Neural progenitor cell (in vitro differentiated cells): Measurements from ENCODE around the gene TOP2A. TPM values are rescaled to one million over a fixed set of nuclear protein-coding genes. Genes with fewer than 3 reads are reported as not detected.

Experiments used
- DNase-seq: peaks from one replicate; pipeline ENCODE4 v3.0.0-alpha.2; 2016; ENCODE audit warnings: low spot score
- H2AFZ ChIP-seq: fragments of 200-600 bp; sonication (generic); replicated peaks from 2 replicates; pipeline ENCODE4 v1.6.1; 2016; ENCODE audit warnings: antibody characterized with exemption
- H3F3A ChIP-seq: fragments of 200-600 bp; sonication (generic); 2 replicates; pipeline ENCODE4 v1.6.1; 2016; ENCODE audit warnings: antibody characterized with exemption, low read depth
- H3K27ac ChIP-seq: fragments of 200-600 bp; sonication (generic); 2 replicates; pipeline ENCODE4 v1.5.1; 2016; ENCODE audit warnings: mild to moderate bottlenecking
- H3K27me3 ChIP-seq: fragments of 200-600 bp; sonication (generic); 2 replicates; pipeline ENCODE4 v1.6.1; 2016; ENCODE audit warnings: mild to moderate bottlenecking, moderate library complexity
- H3K36me3 ChIP-seq: fragments of 200-600 bp; sonication (generic); 2 replicates; pipeline ENCODE4 v1.5.1; 2016
- H3K4me1 ChIP-seq: fragments of 200-600 bp; sonication (generic); 2 replicates; pipeline ENCODE4 v1.6.1; 2016; ENCODE audit warnings: mixed run types
- H3K4me2 ChIP-seq: fragments of 200-600 bp; sonication (generic); 2 replicates; pipeline ENCODE4 v1.6.1; 2016
- H3K4me3 ChIP-seq: fragments of 200-600 bp; sonication (generic); 2 replicates; pipeline ENCODE4 v1.5.1; 2016
- H3K79me2 ChIP-seq: fragments of 200-600 bp; sonication (generic); 2 replicates; pipeline ENCODE4 v1.6.1; 2016; ENCODE audit warnings: low read depth
- H3K9ac ChIP-seq: fragments of 200-600 bp; sonication (generic); 2 replicates; pipeline ENCODE4 v1.6.1; 2016
- H3K9me3 ChIP-seq: fragments of 200-600 bp; sonication (generic); 2 replicates; pipeline ENCODE4 v1.5.1; 2016; ENCODE audit warnings: low read depth
- H4K20me1 ChIP-seq: fragments of 200-600 bp; sonication (generic); 2 replicates; pipeline ENCODE4 v1.6.1; 2016; ENCODE audit warnings: low read depth
- H3K27ac Mint-ChIP-seq: 3 replicates; pipeline ENCODE4 v1.8.0; 2021; ENCODE audit warnings: mixed read lengths
- H3K27me3 Mint-ChIP-seq: 2 replicates; pipeline ENCODE4 v1.8.0; 2022; ENCODE audit warnings: low read depth, mild to moderate bottlenecking, inconsistent platforms, moderate library complexity, mixed read lengths; ENCODE audit not compliant: insufficient read depth
- H3K36me3 Mint-ChIP-seq: 3 replicates; pipeline ENCODE4 v1.8.0; 2021; ENCODE audit warnings: mixed read lengths
- H3K4me1 Mint-ChIP-seq: 3 replicates; pipeline ENCODE4 v1.8.0; 2021; ENCODE audit warnings: mixed read lengths
- H3K4me3 Mint-ChIP-seq: 3 replicates; pipeline ENCODE4 v1.8.0; 2021; ENCODE audit warnings: mild to moderate bottlenecking, moderate library complexity, mixed read lengths
- H3K9me3 Mint-ChIP-seq: 3 replicates; pipeline ENCODE4 v1.8.0; 2020; ENCODE audit warnings: mixed read lengths
- CTCF ChIP-seq: fragments of 200-600 bp; sonication (generic); IDR thresholded peaks from 2 replicates; pipeline ENCODE4 v1.5.1; 2017; ENCODE audit warnings: antibody characterized with exemption, mild to moderate bottlenecking
- EZH2 ChIP-seq: fragments of 200-600 bp; sonication (generic); IDR thresholded peaks from 2 replicates; pipeline ENCODE4 v1.6.1; 2017; ENCODE audit warnings: antibody characterized with exemption, mild to moderate bottlenecking, moderate library complexity
- EZH2phosphoT487 ChIP-seq: fragments of 200-600 bp; sonication (generic); IDR thresholded peaks from 2 replicates; pipeline ENCODE4 v1.6.1; 2017; ENCODE audit warnings: antibody characterized with exemption
- total RNA-seq: library from RNA; depleted of rRNA; stranded (reverse); fragments of >200 nt; gene quantifications from 2 replicates; pipeline ENCODE4 v1.2.3, GENCODE V29; 2015; ENCODE audit warnings: low replicate concordance

The TOP2A gene
- total RNA-seq, 1 donor from 2014 or later, result 968 TPM

DNA sequence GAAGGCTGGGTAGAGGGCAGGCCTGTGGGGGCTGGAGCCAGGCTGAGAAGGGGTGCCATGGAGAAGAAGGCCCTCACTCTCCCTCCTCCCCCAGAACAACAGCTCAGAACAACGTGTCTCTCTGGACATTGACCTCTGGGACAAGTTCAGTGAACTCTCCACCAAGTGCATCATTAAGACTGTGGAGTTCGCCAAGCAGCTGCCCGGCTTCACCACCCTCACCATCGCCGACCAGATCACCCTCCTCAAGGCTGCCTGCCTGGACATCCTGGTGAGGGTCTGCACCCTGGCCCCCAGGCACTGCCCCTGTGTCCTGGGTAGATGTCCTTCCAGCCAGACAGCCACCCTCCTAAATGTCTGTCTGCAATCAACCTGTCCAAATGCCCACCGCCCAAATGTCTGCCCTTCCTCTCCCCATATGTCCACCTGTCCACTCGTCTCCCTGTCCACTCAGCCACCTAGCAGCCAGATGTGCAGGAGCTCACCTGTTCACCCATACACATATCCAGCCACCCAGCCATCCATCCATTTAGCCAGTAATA, 65.4 kb downstream of the TOP2A start:
- Histone ChIP-seq H3K36me3 (no peaks in the 10 kb centered on the region), H3K27ac (no peak overlapping the region), H3K4me2 (no peak overlapping the region), H3K9ac (no peak overlapping the region), H3K4me3 (no peak overlapping the region), H3F3A (peaks cover 8% of the 10 kb centered on the region), H3K4me1 (peaks cover 36% of the 10 kb centered on the region), H4K20me1 (peaks cover 36% of the 10 kb centered on the region), H3K27me3 (no peaks in the 10 kb centered on the region), H3K79me2 (no peaks in the 10 kb centered on the region), H3K9me3 (no peaks in the 10 kb centered on the region), H2AFZ (no peak overlapping the region)
- TF ChIP-seq CTCF (no peak), EZH2 (no peak), EZH2phosphoT487 (no peak)
- no peaks in the 10 kb centered on the region for H3K9me3 Mint-ChIP-seq
- H3K4me3 Mint-ChIP-seq, result peak overlapping the region; percentile 55
- no peak for DNase-seq
- peaks cover 14% of the 10 kb centered on the region for H3K36me3 Mint-ChIP-seq
- H3K27ac Mint-ChIP-seq, result peak overlapping the region; percentile 21
- H3K27me3 Mint-ChIP-seq, result no peaks in the 10 kb centered on the region
- peaks cover 57% of the 10 kb centered on the region for H3K4me1 Mint-ChIP-seq

DNA sequence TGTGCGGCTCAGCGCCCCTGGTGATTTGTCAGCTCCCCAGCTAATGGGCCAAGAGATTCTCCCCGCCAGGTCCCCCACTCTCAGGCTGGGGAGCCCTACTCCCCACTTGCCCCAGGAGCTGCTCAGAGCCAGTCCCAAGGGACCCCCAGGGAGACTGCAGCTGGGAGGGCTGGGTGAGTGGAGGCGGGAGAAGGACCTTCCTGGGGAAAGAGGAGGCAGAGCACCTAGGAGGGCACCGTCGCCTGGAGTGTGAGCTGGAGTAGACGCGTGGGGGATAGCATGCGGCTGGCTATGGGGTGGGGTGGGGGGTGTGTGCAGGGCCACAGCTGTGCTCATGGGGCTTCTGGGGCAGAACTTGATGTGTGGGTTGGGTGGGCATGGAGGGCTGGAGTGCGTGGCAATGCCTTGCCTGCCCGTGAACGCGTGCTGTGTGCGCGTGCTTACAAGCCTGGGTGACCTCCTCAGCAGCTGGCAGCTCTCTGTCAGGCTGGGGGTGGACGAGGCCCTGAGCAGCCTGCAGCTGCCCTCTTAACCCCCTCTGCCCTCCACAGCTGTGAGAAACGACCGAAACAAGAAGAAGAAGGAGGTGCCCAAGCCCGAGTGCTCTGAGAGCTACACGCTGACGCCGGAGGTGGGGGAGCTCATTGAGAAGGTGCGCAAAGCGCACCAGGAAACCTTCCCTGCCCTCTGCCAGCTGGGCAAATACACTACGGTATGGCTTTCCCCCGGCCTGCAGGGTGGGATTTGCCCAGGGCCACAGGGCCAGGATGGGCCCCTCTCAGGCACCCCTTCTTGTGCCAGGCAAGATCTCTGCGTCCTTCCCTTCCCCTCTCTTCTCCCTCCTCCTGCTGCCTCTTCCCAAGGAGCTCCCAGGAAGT, 66.1 kb downstream of the TOP2A start:
- H3K36me3 ChIP-seq, result no peaks in the 10 kb centered on the region
- Mint-ChIP-seq H3K4me3 (peak overlapping the region; percentile 77), H3K27ac (peak overlapping the region; percentile 69), H3K36me3 (peaks cover 14% of the 10 kb centered on the region), H3K4me1 (peaks cover 64% of the 10 kb centered on the region), H3K9me3 (no peaks in the 10 kb centered on the region), H3K27me3 (no peaks in the 10 kb centered on the region)
- H4K20me1 ChIP-seq, result peaks cover 43% of the 10 kb centered on the region
- no peak for TF ChIP-seq EZH2
- no peak for TF ChIP-seq CTCF
- no peak for TF ChIP-seq EZH2phosphoT487
- H3K79me2 ChIP-seq, result no peaks in the 10 kb centered on the region
- H3K27me3 ChIP-seq, result peaks cover 1% of the 10 kb centered on the region
- H3K4me2 ChIP-seq, result peak overlapping the region; percentile 76
- no peak overlapping the region for H2AFZ ChIP-seq
- peaks cover 8% of the 10 kb centered on the region for H3F3A ChIP-seq
- peak overlapping the region; percentile 22 for H3K4me3 ChIP-seq
- no peak overlapping the region for H3K27ac ChIP-seq
- peaks cover 43% of the 10 kb centered on the region for H3K4me1 ChIP-seq
- H3K9me3 ChIP-seq, result no peaks in the 10 kb centered on the region
- no peak for DNase-seq
- no peak overlapping the region for H3K9ac ChIP-seq

DNA sequence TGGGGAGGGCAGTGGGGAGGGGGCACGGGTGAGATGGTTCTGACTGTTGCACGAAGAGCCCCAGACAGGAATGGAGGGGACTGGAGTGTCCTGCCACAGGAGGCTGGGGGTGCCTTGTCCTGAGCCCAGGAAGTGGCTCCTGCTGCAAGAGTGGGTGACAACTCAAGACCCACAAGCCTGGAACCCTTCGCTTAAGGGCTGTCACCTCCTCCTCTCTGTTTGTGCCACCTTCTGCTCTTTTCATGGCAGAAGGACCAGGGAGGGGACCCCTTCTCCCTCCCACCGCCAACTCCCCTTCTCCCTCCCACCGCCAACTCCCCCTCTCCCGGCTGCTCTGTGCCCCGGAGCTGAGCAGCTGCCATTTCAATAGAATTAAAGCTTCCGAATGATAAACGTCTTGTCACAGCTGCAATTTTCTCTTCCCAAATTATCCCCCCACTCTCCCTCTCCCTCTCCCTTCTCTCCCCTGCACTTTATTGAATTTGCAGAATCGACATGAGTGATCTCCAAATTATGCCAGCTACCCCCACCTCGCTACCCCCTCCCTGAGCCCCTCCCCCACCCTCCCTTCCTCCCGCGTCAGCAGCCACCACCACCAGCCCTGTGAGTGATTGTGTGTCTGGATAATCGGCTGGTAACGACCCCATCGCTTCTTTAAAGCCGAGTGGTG, 66.9 kb downstream of the TOP2A start:
- H3K4me3 Mint-ChIP-seq, result peak overlapping the region; percentile 77
- Histone ChIP-seq H3K4me2 (peak overlapping the region; percentile 76), H3K36me3 (no peaks in the 10 kb centered on the region), H2AFZ (no peak overlapping the region), H3K4me3 (peak overlapping the region; percentile 22), H3K79me2 (no peaks in the 10 kb centered on the region), H3K27me3 (peaks cover 9% of the 10 kb centered on the region), H3K9ac (no peak overlapping the region), H4K20me1 (peaks cover 51% of the 10 kb centered on the region), H3K4me1 (peaks cover 51% of the 10 kb centered on the region), H3F3A (peaks cover 12% of the 10 kb centered on the region), H3K27ac (no peak overlapping the region), H3K9me3 (no peaks in the 10 kb centered on the region)
- no peaks in the 10 kb centered on the region for H3K27me3 Mint-ChIP-seq
- TF ChIP-seq EZH2phosphoT487, result no peak
- no peak for TF ChIP-seq CTCF
- no peak for TF ChIP-seq EZH2
- peak; percentile 53 for DNase-seq
- peak overlapping the region; percentile 81 for H3K27ac Mint-ChIP-seq
- peaks cover 71% of the 10 kb centered on the region for H3K4me1 Mint-ChIP-seq
- H3K36me3 Mint-ChIP-seq, result peaks cover 14% of the 10 kb centered on the region
- H3K9me3 Mint-ChIP-seq, result no peaks in the 10 kb centered on the region
